Occipital lobe (tissue), 2 donors: ENCODE results near the gene LINC01488. TPM values are rescaled to one million over a fixed set of nuclear protein-coding genes. Genes with fewer than 3 reads are reported as not detected.

Source experiments
- DNase-seq: peaks from one replicate; lab custom pipeline; 2025; lab: John Stamatoyannopoulos, UW
- total RNA-seq: library from RNA; depleted of rRNA; stranded (reverse); fragments of >200 nt; gene quantifications from one replicate; pipeline ENCODE4 v1.2.3, GENCODE V29; 2014

The LINC01488 gene
- total RNA-seq, 1 donor from 2014 or later: not detected

DNA sequence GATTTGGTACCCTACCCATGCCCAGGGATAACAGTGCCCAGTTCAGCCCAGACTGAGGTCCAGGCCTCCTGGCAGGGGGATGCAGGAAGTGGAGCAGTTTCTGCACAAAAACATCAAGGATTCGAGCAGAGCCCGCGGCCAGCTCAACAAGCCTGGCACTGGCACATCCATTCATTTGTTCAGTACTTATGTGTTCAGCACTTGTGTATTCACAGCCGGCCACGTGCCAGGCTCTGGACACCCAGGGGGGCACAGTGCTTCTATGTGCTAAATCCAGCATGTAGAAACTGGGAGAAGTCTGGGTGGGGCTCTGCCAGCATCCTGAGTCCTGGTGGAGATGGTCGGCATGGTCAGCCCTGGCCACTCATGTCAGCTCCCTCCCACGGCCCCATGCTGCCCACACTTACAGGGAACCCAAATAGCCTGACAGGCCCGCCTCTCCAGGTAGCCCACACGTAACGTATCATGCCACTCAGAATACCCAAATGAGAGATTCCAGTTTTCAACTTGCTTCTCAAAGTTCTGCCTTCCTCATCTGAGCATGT is 28.5 kb downstream of the LINC01488 start:
- DNase-seq: no peak

DNA sequence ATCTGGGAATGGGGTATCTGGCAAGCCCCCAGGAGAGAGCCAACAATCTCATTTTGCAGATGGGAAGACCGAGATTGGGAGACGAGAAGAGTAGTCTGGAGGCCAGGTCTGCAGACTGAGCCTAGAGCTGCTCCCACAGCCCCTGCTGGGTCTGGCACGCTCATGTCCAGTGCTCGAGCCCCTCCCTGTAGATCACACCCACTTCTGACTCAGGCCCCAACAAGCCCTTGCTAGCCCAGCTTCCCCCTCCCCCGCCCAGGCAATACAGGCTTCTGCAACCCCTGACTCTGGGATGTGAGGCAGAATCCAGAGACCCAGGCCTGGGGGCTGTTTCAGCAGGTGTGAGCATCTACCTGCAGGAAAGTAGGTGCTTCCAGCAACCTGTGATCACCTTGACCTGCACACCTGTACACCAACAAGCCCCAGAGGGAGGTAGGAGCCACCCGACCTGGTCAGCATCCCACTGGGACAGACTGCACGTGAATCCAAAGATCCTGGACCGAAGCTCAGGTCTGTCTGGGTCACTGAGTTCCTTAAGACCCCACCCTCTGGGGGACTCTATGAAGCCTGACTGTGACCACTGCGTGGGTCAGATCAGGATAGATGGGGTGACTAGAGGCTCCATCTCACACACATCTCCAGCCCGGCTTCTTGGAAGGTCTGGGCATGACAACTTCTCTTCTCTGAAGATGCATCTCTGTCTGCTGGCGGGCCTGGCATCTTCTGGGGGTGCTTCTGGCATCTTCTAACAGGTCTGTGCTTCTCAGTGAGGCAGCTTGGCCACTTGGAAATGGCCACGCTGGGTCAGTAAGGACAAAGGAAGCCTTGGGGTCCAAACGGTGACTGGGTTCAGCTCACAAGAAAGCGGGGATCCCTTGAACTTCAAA is 29.3 kb downstream of the LINC01488 start:
- DNase-seq: no peak

DNA sequence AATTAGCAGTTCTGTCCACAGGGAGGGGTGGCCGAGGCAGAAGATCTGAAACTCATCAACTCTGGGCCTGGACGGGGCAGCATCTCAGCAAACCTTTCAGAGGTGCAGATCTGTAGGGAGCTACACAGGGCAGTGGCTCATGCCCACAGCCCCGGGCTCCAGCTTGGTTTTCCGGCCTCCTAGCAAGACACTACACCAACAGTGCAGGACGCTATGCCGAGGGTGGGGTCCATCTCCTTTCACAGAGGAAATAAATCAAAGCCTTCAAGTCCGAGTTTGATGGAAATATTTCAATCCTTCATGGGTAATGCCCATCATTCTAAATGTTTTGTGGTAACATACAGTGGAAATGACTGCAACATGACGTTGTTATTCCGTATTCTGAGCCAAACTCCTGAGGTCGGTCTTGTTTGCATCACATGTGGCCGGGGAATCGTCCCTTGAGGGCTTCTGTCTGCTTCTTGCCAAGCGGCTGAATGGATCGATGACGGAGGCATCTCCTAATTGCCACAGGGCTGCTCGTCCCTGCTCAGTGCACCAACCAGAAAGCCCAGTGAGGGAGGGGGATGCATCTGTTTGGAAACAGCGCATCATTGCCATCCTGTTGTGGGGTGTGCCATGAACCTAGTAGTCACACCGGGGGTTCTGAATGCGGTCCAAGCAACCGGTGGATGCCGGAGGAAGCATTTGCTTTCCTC is 30.0 kb downstream of the LINC01488 start:
- DNase-seq: no peak

DNA sequence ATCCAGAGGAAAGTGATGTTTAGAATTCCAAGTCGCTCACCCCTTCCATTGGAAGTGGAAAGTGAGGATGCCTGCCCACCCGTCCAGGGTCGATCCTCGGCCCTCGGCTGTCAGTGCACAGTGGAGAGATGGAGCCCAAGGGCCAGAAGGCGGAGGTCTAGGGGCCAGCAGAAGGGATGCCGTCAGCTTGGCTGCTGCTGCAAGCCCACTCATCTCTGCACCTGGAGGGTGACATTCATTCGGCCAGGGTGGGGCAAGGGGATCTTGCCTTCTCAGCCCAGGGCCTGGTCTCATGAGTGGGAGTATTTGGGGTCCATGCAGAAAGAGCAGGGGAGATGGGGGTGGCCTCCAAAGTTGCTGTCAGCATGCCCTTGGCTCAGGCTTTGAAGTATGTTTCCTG is 30.7 kb downstream of the LINC01488 start:
- no peak for DNase-seq

DNA sequence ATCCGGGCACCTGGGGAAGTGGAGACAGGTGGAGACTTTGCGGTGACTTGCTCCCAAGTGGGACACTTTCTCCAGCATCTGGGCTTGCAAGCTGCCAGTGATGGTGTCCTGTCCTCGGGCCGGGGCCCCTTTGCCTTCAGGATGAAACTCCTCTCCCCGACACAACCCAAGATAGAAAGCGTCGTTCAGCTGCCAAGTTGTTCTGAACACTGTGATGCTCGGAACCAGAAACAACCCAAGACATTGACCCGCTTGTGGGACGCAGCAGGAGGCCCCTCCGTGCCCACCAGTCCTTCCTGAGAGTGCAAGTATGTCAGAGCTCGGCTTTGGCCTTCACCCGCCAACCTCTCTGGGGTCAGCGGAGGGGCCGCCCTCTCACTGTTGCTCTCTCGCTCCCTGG is 31.3 kb downstream of the LINC01488 start:
- DNase-seq: no peak

DNA sequence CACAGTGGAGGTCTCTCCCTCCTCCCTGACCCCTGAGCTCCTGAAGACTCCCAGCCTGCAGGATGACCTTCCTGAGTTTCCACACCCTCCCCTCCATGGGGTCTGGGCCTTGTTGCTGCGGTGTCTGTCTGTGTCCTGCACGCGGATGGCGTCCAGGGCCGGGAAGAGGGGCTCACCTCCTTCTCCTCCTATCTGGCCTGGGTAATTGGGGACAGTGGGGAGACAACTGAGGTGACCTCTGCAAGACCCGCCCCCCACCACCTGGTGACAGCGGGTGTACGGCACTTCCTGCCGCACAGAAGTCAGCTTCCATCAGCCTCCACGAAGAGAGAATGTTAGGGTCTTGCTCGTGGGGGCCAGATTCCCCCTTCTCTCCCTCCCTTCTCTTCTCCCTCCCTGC is 31.7 kb downstream of the LINC01488 start:
- DNase-seq: no peak

DNA sequence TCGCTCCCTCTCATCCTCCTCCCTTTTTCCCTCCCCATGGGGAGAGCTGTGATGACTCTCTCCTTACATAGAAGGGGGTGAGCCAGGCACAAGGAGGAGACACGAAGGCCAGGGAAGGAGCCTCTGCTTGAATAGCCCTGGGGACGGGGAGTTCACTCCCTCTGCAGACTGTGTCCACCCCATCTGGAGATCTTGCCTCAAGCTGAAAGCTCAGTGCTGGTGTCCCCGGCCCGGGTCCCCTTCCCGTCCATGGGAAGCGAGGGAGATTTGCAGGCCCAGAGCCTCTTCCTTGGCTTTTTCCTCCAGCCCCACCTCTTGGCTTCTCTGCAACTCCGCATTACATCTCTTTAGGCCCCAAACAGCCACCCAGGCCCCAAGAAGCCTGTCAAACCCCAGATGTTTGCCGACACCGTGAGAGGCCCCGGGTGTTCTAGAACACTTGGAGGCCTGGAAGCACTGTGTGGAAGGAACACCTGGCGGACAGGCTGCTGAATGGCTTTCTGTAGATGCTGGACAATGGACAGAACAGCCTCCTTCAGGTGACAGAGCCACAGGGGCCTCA is 32.3 kb downstream of the LINC01488 start:
- DNase-seq: no peak

DNA sequence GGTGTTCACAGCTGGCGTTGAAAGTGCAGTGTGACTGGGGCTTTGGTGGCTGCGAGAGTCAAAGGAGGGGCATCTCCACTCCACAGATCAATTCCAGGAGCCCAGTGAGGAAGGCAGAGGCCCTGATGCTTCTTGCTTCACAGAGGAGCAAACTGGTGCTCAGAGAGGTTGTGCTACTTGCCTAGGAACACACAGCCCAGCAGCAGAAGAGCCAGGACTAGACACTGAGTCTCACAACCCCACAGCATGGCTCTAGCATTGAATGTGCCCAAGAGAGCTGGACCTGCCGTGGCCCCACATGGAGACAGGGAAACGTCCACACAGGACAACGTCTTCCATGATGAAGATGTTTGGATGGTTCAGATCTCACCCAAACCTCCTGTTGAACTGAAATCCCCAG is 33.3 kb downstream of the LINC01488 start:
- DNase-seq: no peak

DNA sequence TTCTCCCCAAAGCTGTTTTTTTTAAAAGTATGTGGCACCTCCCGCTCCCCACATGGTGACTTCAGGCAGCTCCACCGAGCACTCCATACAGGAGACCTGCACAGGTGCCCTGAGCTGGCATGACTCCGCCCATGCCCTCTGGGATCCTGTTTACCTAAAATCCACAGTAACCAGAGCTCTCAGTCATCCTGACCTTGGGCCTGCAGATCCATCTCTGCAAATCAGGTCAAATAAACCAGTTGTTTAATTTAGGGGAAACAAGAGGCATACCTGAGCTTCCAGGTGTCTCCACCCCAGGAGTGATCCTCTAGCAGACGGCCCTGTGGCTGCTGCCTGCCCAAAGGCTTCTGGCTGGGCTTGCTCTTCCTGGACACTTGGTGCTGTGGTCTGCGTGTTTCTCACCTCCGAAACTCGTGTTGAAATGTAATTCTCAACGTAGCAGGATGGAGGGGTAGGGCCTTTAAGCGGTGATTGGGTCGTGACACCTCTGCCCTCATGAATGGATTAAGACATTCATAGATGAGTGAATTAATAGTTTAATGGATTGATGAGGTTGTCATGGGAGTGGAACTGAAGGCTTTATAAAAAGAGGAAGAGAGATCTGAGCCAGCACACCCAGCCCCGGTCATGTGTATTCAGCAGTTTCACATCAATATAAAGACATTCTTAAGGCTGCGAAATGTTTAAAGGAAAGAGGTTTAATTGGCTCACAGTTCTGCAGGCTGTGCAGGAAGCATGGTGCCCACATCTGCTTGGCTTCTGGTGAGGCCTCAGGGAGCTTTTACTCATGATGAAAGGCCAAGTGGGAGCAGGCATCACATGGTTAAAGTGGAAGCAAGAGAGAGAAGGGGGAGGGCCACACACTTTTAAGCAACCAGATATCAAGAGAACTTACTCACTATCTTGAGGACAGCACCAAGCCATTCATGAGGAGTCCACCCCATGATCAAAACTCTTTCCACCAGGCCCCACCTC is 34.1 kb downstream of the LINC01488 start:
- DNase-seq: no peak

DNA sequence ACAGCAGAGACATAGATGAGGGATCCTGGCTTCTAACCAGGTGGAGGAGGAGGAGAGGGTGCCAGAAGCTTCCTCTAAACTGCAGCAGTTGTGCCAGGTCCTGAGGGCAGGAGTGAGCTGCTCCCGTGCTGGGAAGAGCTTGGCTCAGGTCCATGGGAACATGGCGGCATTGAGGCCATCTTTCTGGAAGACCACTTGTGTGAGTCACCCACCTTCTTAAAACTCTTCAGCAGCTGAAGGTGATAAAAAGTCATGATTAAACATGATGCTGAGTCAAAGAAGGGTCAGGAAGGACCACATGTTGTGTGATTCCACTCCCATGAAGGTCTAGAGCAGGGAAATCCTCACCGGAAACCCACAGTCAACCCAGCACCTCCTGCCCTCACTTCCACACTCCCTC is 35.1 kb downstream of the LINC01488 start:
- no peak for DNase-seq

DNA sequence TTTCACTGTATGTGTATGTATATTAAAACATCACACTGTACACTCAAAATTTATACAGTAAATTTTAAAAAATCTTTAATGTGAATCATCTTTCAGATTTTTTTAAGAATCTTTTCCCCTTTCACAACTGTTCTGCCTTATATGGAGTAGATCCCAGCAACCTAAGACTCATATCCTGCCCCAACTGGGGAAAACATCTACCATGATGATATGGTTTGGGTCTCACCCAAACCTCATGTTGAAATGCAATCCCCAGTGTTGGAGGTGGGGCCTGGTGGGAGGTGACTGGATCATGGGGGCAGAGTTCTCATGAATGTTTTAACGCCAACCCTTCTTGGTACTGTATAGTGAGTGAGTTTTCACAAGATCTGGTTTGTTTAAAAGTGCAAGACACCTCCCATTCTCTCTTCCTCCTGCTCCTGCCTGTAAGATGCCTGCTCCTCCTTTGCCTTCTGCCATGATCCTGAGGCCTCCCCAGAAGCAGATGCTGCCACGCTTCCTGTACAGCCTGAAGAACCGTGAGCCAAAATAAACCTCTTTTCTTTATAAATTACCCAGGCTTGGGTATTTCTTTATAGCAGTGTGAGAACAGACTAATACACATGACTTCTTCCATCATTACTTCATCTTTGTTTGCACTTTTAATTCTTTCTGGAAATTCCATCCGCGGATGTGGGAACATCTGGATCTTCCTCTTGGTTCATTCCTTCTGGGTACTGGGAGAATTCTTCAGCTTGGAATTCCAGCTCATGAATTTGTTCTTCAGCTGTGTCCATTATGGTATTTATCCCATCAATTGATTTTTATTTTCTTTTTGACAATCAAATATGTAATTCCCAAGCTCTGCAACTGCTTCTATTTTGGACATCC is 36.9 kb downstream of the LINC01488 start:
- no peak for DNase-seq

DNA sequence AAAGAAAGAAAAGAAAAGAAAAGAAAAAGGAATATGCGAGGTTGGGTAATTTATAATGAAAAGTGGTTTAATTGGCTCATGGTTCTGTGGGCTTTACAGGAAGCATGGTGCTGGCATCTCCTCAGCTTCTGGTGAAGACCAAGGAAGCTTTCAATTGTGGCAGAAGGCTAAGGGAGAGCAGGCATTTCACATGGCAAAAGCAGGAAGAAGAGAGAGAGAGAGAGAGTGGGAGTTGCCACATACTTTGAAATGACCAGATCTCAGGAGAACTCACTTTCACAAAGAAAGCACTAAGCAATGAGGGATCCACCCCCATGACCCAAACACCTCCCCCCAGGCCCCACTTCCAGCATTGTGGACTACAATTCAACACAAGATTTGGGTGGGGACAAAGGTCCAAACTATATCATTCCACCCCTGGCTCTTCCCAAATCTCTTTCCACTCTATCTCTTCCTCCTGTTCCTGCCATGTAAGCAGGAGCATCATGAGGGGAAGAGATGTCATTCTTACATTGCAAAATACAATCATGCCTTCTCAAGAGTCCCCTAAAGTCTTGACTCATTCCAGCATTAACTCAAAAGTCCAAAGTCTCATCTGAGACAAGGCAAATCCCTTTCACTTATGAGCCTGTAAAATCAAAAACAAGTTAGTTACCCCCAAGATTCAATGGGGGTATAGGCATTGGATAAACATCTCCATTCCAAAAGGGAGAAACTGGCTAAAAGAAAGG is 38.9 kb downstream of the LINC01488 start:
- no peak for DNase-seq

DNA sequence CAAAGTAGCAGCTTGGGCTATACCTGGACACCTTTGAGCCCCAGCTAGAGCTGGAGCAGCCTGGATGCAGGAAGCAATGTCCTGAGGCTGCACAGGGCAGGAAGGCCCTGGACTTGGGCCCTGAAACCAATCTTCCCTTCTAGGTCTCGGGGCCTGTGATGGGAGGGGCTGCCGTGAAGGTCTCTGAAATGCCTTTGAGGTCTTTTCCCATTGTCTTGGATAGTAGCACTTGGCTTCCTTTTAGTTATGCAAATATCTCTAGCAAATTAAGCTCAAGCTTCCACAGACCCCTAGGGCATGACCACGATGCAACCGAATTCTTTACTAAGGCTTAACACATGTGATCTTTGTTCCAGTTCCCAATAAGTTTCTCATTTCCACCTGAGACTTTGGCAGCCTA is 40.0 kb downstream of the LINC01488 start:
- no peak for DNase-seq

DNA sequence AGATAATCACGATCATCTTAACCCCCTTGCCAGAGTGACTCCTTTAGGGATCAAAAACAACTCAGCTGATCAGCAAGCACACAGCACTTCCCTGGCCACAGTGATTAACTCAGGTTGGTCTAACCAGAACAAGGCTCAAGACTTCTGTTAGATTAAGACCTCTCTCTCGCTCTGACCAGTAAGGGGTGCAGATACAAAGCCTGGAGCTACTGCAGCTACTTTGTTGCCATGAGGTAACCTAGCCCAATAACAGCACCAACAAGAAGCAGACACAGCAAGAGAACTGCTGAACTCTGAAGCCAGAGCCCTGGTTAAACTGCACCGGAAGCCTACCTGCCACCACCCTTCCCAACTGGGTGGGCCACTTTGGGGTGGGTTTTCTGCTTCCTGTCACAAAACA is 42.0 kb downstream of the LINC01488 start:
- DNase-seq: no peak

DNA sequence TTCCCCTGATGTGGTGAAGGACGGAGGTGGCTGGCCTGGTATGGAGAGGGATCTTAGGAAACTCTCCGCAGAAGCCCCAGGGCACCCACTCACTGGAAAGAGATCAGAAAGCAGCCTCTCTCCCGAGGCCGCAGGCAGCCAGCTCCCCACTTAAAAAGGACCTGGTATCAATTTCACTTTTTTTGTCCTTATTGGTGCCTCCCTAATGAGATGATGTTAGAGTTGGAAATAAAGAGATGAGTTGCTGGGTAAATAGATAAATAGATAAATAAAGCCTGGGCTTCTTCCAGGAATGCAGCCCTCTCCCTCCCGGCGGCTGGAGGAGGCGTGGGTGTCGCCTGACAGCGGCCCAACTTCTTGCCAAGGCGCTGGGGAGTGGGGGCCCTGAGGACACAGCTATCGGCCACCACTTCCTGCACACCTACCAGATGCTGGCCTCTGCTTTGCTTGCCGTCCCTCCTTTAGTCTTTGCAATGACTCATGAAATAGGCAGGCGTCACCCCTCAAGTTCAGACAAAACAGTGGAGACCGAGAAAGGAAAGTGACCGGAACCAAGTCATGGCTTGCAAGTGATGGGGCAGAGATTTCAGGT is 42.9 kb downstream of the LINC01488 start:
- no peak for DNase-seq

DNA sequence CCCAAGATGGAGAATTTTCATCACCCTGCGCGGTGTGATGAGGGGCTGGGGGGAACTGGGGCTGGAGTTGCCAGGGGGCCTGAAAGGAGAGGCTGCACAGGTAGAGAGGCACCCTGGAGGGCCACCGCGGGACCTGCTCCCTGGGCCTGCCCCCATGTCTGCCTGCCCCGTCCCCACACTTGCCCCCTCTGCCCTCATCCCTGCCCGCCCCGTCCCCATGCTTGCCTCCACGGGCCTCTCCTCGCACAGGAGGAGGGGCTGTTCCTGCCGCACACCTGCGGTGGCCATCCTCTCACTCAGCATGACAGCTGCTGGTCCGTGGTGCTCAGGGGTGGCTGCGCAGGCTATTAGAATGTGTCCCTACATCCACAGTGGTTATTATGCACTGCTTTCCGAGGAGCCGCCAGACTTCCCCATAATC is 43.5 kb downstream of the LINC01488 start:
- no peak for DNase-seq

DNA sequence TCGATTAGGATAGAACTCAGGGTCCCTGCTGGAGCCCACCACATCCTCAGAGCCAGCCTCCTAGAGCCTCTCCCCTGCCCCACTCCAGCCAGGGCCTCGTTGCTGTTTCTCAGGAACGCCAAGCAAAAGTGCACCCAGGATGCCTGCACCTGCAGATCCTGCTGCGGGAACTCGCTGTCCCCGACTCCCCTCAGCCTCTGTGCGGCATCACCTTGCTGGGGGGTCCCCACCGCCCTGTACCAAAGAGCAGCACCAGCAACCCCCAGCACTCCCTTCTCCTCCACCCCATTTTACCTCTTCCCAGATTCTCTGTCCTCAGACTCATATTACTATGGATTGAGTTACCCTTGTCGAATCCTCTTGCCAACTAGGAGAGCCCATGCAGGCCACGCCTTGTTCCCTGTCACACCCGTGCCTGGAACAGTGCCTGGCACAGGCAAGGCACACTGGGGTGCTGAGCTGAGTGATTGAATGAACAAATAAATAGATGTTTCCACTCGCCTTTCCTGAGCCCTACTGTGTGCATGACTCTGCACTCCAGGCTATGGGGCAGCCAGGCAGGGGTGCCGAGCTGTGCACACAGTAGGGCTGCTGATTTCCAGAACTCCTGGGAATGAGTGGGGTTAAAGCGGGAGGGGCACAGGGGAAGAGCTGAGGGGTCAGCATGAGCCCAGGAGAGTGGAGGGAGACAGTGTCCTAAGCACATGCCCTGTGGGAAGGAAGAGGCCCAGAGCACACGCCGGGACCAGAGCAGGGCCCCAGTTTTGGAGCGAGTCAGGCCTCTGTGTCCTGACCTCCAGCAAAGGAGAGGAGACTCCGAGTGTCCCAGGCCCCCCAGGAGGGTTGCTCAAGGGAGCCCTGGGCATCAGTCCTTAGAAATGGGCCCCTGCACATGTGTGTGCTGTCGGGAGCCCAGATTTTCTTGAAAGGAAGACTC is 44.3 kb downstream of the LINC01488 start:
- no peak for DNase-seq

DNA sequence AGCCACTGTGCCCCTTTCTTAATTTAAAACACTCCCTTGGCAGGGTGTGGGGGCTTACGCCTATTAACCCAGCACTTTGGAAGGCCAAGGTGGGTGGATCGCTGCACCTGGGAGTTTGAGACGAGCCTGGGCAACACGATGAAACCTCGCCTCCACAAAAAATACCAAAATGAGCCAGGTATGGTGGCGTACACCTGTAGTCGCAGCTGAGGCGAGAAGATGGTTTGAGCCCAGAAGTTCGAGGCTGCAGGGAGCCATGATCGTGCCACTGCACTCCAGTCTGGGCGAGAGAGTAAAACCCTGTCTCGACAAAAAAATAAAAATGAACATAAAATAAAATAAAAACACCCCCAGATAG is 45.0 kb downstream of the LINC01488 start:
- DNase-seq: no peak
